CD4-positive, alpha-beta T cell treated with Interleukin-10 for 1 hour (primary cell): Measurements from ENCODE around the gene NTSR2.

ENCODE experiments used
- DNase-seq: peaks from one replicate; pipeline ENCODE4 v3.0.0-alpha.2; 2020

NTSR2 gene

DNA sequence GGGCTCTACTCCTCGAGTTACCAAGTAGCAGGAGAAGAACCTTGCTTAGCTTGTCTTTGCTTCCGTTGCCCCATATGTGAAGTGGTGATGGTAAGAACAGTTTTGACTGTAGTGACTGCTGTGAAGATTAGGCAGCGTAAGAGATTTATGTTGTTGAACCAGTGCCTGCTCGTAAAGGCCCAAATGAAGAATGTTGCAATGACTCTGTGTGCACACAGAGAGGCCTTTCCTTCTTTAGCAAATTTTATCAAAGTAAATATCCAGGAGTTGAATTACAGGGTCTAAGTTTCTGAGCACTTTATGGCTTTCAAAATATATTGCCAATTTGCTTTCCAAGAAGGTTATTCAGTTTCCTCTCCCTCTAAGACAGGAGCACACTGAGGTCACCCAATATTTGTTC lies 14.5 kb downstream of the NTSR2 start:
- no peak for DNase-seq

DNA sequence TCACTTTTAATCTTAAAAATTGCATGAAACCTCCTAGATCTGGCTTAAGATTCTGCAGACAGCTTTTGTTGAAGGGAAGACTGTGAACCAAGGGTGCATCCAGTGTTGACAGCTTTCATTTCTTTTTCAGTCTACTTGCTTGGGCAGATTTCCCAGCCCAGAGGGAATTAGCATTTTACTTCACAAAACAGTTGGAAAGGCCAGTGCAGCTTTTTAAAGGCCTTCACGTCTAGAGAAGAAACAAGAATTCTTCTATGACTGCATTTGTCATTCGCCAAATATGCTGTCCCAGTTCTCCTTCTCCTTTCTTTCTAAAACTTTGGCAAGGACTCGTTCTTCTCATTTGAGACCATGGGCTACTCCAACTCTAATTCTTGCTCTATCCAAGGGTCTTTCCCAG lies 17.4 kb downstream of the NTSR2 start:
- DNase-seq: no peak

DNA sequence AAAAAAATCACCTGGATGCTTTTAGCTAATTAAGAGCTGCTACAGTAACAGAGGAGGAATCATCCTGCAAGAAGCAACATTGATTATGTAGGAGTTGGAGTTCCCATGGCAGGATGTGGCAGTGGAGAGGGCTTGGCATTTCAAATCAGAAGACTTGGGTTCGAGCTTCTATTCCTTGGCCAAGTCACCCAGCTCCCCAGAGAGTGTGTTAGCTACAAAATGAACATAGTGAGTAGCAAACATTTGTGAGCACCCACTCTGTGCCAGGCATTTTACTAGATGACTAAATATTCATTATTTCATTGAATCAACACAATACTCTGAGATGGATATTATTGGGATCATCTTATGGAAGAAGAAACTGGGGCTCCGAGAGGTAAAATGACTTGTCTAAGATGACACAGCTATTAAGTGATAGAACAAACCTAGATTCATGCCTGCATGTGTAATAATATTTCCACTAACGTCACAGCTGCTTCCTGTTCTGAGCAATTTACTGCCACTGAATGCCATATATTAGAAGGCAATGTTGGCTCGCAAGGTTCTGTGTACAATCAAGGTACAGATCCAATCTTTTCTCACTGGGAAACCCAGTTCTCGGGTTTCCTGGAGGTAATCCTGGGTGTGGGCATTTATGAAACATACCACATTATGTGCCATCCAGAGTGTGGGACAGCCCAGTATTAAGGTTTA lies 18.0 kb downstream of the NTSR2 start:
- DNase-seq: no peak

DNA sequence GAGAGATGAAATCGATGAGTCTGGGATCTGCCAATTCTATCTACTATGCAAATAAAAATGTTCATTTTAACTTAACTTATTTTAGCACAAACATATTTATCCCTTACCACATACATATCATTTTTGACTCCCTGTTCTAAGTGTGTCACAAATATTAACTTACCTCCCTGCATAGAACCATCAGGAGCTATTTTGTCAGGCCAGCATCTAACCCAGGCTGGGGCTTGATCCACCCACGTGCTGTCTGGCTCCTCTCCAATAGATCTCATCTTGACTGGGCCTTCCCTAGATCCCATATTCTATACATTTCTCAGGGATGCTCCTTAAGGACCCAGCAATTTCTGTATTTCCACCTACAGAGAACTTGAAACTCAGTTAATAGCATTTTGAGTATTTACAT lies 20.9 kb downstream of the NTSR2 start:
- no peak for DNase-seq

- no peak for DNase-seq
These were observed 22.0 kb downstream of the NTSR2 start for GRCh38 chr2:11647834-11648600.

DNA sequence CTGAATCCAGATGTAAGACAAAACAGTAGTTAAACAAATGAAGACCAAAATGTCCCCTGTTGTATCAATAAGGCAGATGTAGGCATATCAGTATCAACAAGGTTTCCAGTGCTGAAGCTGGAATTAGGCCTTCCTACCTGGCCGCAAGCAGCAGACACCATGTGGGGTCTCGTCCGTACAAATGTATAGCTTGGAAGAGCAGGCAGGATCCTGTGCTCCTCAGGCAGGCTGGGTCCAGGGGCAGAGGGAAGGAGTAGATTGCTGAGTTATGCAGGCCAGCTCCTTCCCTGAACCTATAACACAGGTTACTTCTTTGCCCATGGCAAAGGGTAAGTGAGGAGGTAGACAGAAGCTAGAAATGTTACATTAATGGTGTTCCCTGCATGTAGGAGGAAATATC lies 23.5 kb downstream of the NTSR2 start:
- DNase-seq: no peak

GRCh38 chr2:11644293-11644692 lies 25.7 kb downstream of the NTSR2 start:
- DNase-seq: no peak

GRCh38 chr2:11642972-11643371 lies 27.0 kb downstream of the NTSR2 start:
- DNase-seq: no peak

- DNase-seq: no peak
These were observed 29.9 kb downstream of the NTSR2 start for GRCh38 chr2:11640132-11640531.

DNA sequence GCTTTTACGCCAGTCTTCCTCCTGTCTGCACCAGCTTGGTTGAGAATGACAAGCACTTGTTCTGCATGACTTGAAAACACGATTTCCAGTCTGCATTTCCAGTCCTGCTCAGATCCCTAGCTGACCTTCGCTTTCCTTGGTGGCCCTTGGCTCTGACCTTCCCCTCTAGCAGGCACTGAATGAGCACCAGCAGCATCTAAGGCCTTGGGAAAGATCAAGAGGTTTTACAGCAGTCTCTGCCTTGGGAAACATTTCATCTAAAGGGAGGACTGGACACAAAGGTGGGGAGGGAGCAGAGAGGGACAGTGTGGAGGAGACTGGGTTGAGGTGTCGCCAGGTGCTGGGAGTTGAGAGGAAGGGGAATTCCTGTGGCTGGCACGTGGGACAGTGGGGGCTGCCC lies 30.5 kb downstream of the NTSR2 start:
- no peak for DNase-seq

DNA sequence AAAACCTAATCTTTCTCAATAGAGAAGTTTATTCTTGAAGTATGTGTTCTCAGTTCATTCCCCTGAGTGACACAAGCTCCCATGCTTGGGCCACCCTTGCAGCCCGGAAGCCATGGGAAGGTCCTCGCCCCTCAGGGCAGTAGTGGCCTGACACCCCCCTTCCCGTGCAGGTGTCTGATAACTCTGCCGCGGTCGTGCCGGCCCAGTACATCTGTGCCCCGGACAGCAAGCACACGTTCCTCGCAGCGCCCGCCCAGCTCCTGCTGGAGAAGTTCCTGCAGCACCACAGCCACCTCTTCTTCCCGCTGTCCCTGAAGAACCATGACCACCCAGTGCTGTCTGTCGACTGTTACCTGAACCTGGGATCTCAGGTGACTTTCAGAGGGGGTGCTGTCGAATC lies 32.4 kb downstream of the NTSR2 start:
- no peak for DNase-seq

DNA sequence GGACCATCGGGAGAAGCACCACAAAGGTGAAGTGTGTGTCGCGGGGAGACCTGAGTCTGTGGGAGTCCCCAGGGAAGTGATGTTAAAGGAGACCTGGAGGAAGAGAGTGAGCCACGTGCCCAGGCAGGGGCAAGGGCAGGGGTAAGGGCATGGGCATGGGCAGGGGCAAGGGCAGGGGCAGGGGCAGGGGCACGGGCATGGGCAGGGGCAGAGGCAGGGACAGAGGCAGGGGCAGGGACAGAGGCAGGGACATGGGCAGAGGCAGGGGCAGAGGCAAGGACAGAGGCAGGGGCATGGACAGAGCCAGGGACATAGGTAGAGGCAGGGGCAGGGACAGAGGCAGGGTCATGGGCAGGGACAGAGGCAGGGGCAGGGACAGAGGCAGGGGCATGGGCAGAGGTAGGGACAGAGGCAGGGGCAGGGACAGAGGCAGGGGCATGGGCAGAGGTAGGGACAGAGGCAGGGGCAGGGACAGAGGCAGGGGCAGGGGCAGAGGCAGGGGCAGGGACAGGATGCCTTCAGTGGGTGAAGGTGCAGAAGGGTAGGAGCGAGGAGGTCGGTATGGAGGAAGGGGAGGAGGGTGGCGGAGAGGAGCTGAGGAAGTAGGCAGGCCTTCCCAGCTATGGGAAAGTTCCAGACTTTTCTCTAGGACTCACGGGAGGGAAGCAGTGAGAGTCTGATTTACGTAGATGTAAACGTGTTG lies 33.3 kb downstream of the NTSR2 start:
- DNase-seq: no peak

GRCh38 chr2:11635141-11635540 lies 34.9 kb downstream of the NTSR2 start:
- no peak for DNase-seq

GRCh38 chr2:11634584-11634983 lies 35.4 kb downstream of the NTSR2 start:
- no peak for DNase-seq

DNA sequence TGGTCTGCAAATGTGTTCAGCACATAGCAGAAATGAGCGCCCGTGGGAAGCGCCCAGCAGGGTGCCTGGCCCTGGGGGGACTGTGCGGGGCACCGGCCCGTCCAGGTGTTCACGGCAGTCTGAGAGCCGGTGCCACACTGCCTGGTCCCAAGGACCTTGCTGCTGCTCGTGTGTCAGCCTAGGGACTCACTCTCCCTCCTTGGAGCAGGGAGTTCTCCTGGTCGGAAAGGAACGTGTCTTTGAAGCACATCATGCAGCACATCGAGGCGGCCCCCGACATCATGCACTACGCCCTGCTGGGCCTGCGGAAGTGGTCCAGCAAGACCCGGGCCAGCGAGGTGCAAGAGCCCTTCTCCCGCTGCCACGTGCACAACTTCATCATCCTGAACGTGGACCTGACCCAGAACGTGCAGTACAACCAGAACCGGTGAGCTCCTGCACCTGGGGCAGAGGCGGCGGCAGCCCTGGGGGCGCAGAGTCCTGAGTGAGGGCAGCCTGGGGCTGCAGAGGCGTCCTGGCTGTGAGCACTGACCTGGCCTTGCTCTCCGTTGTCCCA lies 36.0 kb downstream of the NTSR2 start:
- no peak for DNase-seq

GRCh38 chr2:11631462-11631861 lies 38.5 kb downstream of the NTSR2 start:
- no peak for DNase-seq

DNA sequence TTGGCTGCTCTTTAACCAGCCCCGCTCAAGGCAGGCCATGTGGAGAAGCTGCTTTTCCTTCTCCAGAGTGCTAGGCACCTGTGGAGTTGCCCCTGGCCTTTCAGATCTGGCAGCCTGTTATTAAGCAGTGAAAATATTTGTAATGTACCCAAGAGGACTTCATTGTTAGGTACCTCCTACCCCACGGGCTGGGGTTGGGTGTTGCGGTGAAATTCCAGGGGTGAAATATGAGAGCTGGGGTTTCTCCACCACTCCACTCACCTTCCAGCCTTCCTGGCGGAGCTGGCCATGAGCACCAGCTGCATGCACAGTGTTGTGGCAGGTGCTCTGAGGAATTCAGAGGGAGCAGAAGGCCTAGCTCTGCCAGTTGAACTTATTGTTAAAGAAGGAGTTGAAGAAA lies 39.1 kb downstream of the NTSR2 start:
- DNase-seq: no peak

GRCh38 chr2:11629851-11630250 lies 40.1 kb downstream of the NTSR2 start:
- DNase-seq: no peak

GRCh38 chr2:11629215-11629614 lies 40.8 kb downstream of the NTSR2 start:
- no peak for DNase-seq

- DNase-seq: no peak
These were observed 41.3 kb downstream of the NTSR2 start for GRCh38 chr2:11628675-11629074.

GRCh38 chr2:11625671-11626070 lies 44.3 kb downstream of the NTSR2 start:
- DNase-seq: no peak

DNA sequence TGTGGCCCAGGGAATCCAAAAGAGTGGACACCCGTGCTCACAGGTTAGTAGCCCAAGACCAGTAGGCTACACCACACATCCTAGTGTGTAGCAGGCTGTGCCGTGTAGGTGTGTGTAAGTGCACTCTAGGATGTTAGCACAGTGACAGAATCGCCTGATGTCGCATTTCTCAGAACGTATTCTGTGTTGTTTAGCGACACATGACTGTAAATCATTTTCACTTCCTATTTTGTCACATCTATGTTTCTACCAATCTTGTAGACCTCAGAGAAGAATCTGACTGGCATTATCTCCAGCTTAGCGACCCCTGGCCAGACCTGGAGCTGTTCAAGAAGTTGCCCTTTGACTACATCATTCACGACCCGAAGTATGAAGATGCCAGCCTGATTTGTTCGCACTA lies 45.1 kb downstream of the NTSR2 start:
- no peak for DNase-seq

GRCh38 chr2:11622611-11623010 lies 47.4 kb downstream of the NTSR2 start:
- DNase-seq: no peak

- DNase-seq: no peak
These were observed 48.6 kb downstream of the NTSR2 start for GRCh38 chr2:11621410-11621809.
